HG02938 (cell line): ENCODE results near the gene NPNT.

Experiments
- ATAC-seq: cut with Tn5 transposase; IDR thresholded peaks from one replicate; pipeline ENCODE4 v1.9.1; 2021; ENCODE audit warnings: mild to moderate bottlenecking, moderate library complexity; ENCODE audit not compliant: unreplicated experiment

NPNT gene

GRCh38 chr4:105967058-105967658 lies 71.9 kb downstream of the NPNT start:
- no peak for ATAC-seq

- no peak for ATAC-seq
Observed at GRCh38 chr4:105969575-105969974, 74.3 kb downstream of the NPNT start.

- no peak for ATAC-seq
Observed at GRCh38 chr4:105970371-105970770, 75.1 kb downstream of the NPNT start.

GRCh38 chr4:105971036-105971435 lies 75.8 kb downstream of the NPNT start:
- no peak for ATAC-seq

- no peak for ATAC-seq
Observed at GRCh38 chr4:105972946-105973621, 77.8 kb downstream of the NPNT start.

- ATAC-seq, result no peak
Observed at GRCh38 chr4:105976915-105977314, 81.6 kb downstream of the NPNT start.

- no peak for ATAC-seq
Observed at GRCh38 chr4:105978684-105979296, 83.5 kb downstream of the NPNT start.

- ATAC-seq, result no peak
Observed at GRCh38 chr4:105979506-105979905, 84.2 kb downstream of the NPNT start.

GRCh38 chr4:105988671-105989070 lies 93.4 kb downstream of the NPNT start:
- no peak for ATAC-seq

GRCh38 chr4:105989485-105990242 lies 94.4 kb downstream of the NPNT start:
- ATAC-seq, result no peak

- ATAC-seq, result no peak
Observed at GRCh38 chr4:105990933-105991332, 95.7 kb downstream of the NPNT start.

GRCh38 chr4:105991726-105992125 lies 96.5 kb downstream of the NPNT start:
- no peak for ATAC-seq

- ATAC-seq, result no peak
Observed at GRCh38 chr4:105992641-105993305, 97.5 kb downstream of the NPNT start.

GRCh38 chr4:105994061-105994460 lies 98.8 kb downstream of the NPNT start:
- no peak for ATAC-seq

GRCh38 chr4:105994841-105995501 lies 99.7 kb downstream of the NPNT start:
- no peak for ATAC-seq

GRCh38 chr4:105996845-105997244 lies 101.6 kb downstream of the NPNT start:
- no peak for ATAC-seq

GRCh38 chr4:105998171-105999063 lies 103.1 kb downstream of the NPNT start:
- no peak for ATAC-seq

GRCh38 chr4:106002994-106003393 lies 107.7 kb downstream of the NPNT start:
- no peak for ATAC-seq

GRCh38 chr4:106010761-106011160 lies 115.5 kb downstream of the NPNT start:
- no peak for ATAC-seq

- no peak for ATAC-seq
Observed at GRCh38 chr4:106011387-106011786, 116.1 kb downstream of the NPNT start.
